DOHH2 (cell line): Measurements from ENCODE around the gene ASTL.
A peak's percentile ranks its signal among the peaks of the same experiment; 100 is the strongest.

Experiments
- H3F3A ChIP-seq: fragments of 200-600 bp; sonication (generic), shearing (Covaris generic); 2 replicates; pipeline ENCODE4 v1.6.0; 2016; ENCODE audit warnings: antibody characterized with exemption, mild to moderate bottlenecking; ENCODE audit not compliant: control insufficient read depth, insufficient read depth
- H3K27ac ChIP-seq: fragments of 200-600 bp; sonication (generic); 2 replicates; pipeline ENCODE4 v1.5.1; 2014; ENCODE audit warnings: low read depth, mild to moderate bottlenecking, low read length, moderate library complexity
- H3K27me3 ChIP-seq: fragments of 200-600 bp; sonication (generic); 2 replicates; pipeline ENCODE4 v1.6.1; 2014; ENCODE audit warnings: mild to moderate bottlenecking, low read length, mixed read lengths; ENCODE audit not compliant: control insufficient read depth
- H3K36me3 ChIP-seq: fragments of 200-600 bp; sonication (generic); 2 replicates; pipeline ENCODE4 v1.6.1; 2014; ENCODE audit warnings: mild to moderate bottlenecking, low read length, moderate library complexity, mixed read lengths; ENCODE audit not compliant: control insufficient read depth
- H3K4me1 ChIP-seq: fragments of 200-600 bp; sonication (generic); 2 replicates; pipeline ENCODE4 v1.6.1; 2014; ENCODE audit warnings: mild to moderate bottlenecking, low read length, mixed read lengths; ENCODE audit not compliant: control insufficient read depth
- H3K4me2 ChIP-seq: fragments of 200-600 bp; sonication (generic); 2 replicates; pipeline ENCODE4 v1.6.0; 2014; ENCODE audit warnings: mild to moderate bottlenecking, low read length, moderate library complexity
- H3K4me3 ChIP-seq: fragments of 200-600 bp; sonication (generic); 2 replicates; pipeline ENCODE4 v1.5.1; 2014; ENCODE audit warnings: mild to moderate bottlenecking, low read length, mixed read lengths
- H3K79me2 ChIP-seq: fragments of 200-600 bp; sonication (generic); 2 replicates; pipeline ENCODE4 v1.6.1; 2014; ENCODE audit warnings: mild to moderate bottlenecking, low read length, mixed read lengths; ENCODE audit not compliant: control insufficient read depth
- H3K9me2 ChIP-seq: fragments of 200-600 bp; sonication (generic); replicated peaks from 2 replicates; pipeline ENCODE4 v1.6.1; 2014; ENCODE audit warnings: mild to moderate bottlenecking, low read length, mixed read lengths; ENCODE audit not compliant: control insufficient read depth
- H3K9me3 ChIP-seq: fragments of 200-600 bp; sonication (generic); 2 replicates; pipeline ENCODE4 v1.6.1; 2014; ENCODE audit warnings: antibody characterized with exemption, low read length, mixed read lengths; ENCODE audit not compliant: control insufficient read depth, insufficient read depth
- H4K20me1 ChIP-seq: fragments of 200-600 bp; sonication (generic); 2 replicates; pipeline ENCODE4 v1.6.0; 2014; ENCODE audit warnings: low read depth, mild to moderate bottlenecking, antibody characterized with exemption, low read length, moderate library complexity; ENCODE audit not compliant: control insufficient read depth, insufficient read depth
- CTCF ChIP-seq: fragments of 200-600 bp; sonication (generic); IDR thresholded peaks from one replicate; pipeline ENCODE4 v1.5.1; 2014; ENCODE audit warnings: antibody characterized with exemption, mild to moderate bottlenecking, low read depth, low read length; ENCODE audit not compliant: poor library complexity, severe bottlenecking
- EZH2phosphoT487 ChIP-seq: fragments of 200-600 bp; sonication (generic); IDR thresholded peaks from 2 replicates; pipeline ENCODE4 v1.6.1; 2017; ENCODE audit warnings: borderline replicate concordance, mild to moderate bottlenecking, antibody characterized with exemption, low read length, moderate library complexity, mixed read lengths

The ASTL gene

GRCh38 chr2:96164459-96165184 lies 26.3 kb upstream of the ASTL start:
- no peak for TF ChIP-seq EZH2phosphoT487
- TF ChIP-seq CTCF, result no peak
- H3K27ac ChIP-seq, result peak overlapping the region; percentile 94
- peak overlapping the region; percentile 90 for H3K4me2 ChIP-seq
- peaks cover 31% of the 10 kb centered on the region for H3F3A ChIP-seq
- peaks cover 67% of the 10 kb centered on the region for H3K4me1 ChIP-seq
- no peaks in the 10 kb centered on the region for H3K27me3 ChIP-seq
- no peaks in the 10 kb centered on the region for H3K79me2 ChIP-seq
- H3K9me2 ChIP-seq, result no peaks in the 10 kb centered on the region
- H3K9me3 ChIP-seq, result no peaks in the 10 kb centered on the region
- peak overlapping the region; percentile 63 for H3K4me3 ChIP-seq
- no peaks in the 10 kb centered on the region for H4K20me1 ChIP-seq
- peaks cover 4% of the 10 kb centered on the region for H3K36me3 ChIP-seq

GRCh38 chr2:96163768-96164429 lies 25.6 kb upstream of the ASTL start:
- H3K9me2 ChIP-seq, result no peaks in the 10 kb centered on the region
- H3K27me3 ChIP-seq, result no peaks in the 10 kb centered on the region
- H3K4me1 ChIP-seq, result peaks cover 68% of the 10 kb centered on the region
- no peaks in the 10 kb centered on the region for H3K79me2 ChIP-seq
- H3K36me3 ChIP-seq, result peaks cover 4% of the 10 kb centered on the region
- peak overlapping the region; percentile 90 for H3K4me2 ChIP-seq
- peak overlapping the region; percentile 94 for H3K27ac ChIP-seq
- no peak for TF ChIP-seq CTCF
- TF ChIP-seq EZH2phosphoT487, result no peak
- no peaks in the 10 kb centered on the region for H3K9me3 ChIP-seq
- H4K20me1 ChIP-seq, result no peaks in the 10 kb centered on the region
- peak overlapping the region; percentile 63 for H3K4me3 ChIP-seq
- peaks cover 31% of the 10 kb centered on the region for H3F3A ChIP-seq

GRCh38 chr2:96163415-96163767 lies 25.1 kb upstream of the ASTL start:
- H3F3A ChIP-seq, result peaks cover 31% of the 10 kb centered on the region
- no peaks in the 10 kb centered on the region for H3K9me2 ChIP-seq
- H3K4me2 ChIP-seq, result peak overlapping the region; percentile 90
- H3K27ac ChIP-seq, result peak overlapping the region; percentile 94
- H4K20me1 ChIP-seq, result no peaks in the 10 kb centered on the region
- peak overlapping the region; percentile 63 for H3K4me3 ChIP-seq
- TF ChIP-seq CTCF, result no peak
- TF ChIP-seq EZH2phosphoT487, result no peak
- no peaks in the 10 kb centered on the region for H3K79me2 ChIP-seq
- H3K27me3 ChIP-seq, result no peaks in the 10 kb centered on the region
- H3K36me3 ChIP-seq, result peaks cover 4% of the 10 kb centered on the region
- H3K9me3 ChIP-seq, result no peaks in the 10 kb centered on the region
- H3K4me1 ChIP-seq, result peaks cover 69% of the 10 kb centered on the region
